ENCODE measurements around the gene SP4. TPM values are rescaled to one million over a fixed set of nuclear protein-coding genes. Genes with fewer than 3 reads are reported as not detected.

The SP4 gene
- total RNA-seq (42.4 and 42.8 TPM in 2 replicates), polyA plus RNA-seq (7.1 and 8.0 TPM in 2 replicates), polyA minus RNA-seq (28.6 and 41.2 TPM in 2 replicates)
- total RNA-seq (2013): 44.8 TPM

DNA sequence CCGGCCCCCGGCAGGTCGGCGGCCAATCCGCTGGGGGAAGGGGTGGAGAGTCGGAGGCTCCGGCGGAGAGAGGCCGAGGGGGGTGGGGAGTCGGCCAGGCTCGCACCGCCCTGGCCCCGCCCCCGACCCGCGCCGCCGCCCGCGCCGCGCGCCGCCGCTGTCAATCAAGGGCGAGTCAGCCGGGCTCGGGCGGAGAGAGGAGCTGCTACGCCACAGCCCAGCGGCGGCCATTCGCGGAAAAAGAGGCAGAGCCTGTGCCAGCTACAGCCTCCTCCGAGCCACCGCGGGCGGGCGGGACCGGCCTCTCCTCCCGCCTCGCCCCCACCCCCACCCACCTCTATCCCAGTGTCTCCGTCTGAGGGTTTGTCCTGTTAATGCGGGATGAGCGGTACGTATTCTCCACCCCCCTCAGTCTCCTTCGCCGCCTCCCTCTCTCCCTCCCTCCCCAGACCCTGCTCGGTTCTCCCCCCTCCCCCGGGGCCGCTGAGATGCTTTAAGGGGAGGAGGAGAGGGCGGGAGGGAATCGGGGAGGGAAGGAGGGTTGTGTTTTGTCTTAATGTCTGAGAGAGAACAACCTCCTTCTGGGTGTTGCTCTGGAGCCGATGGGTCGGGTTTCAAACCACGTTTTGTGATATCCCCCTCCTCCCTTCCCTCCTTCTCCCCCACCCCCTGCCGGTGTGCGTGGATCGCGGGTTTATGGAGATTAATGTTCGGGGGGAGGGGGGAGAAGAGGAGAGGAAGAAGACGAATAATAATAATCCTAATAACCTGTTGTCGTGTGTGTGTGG, at the start of gene SP4:
TSS of gene SP4 (plus strand) at position 213 of the 788 bp plus-strand sequence. CDS start at position 382, 169 bp downstream.
- peak within 1 kb of the TSS; percentile 99 for H3K27ac Mint-ChIP-seq
- Histone ChIP-seq H3K79me2 (ENCODE audit: control insufficient read depth, insufficient read depth, low read length) (peaks cover 47% of the 10 kb centered on the region), H3K9ac (ENCODE audit: low read length) (peak within 1 kb of the TSS; percentile 89), H3K27me3 (replicated peaks in 1 of 4; ENCODE audit: control extremely low read depth in 1 of 4, control insufficient read depth in 3 of 4, insufficient read depth in 4 of 4, low read length in 3 of 4) (no peaks in the 10 kb centered on the region), H3K4me1 (ENCODE audit: control insufficient read depth in 2 of 2, insufficient read depth in 2 of 2, low read length in 2 of 2) (peaks cover 44 to 47% of the 10 kb centered on the region in 2 donors), H3K4me3 (ENCODE audit: control extremely low read depth in 1 of 5, extremely low read depth in 1 of 5, insufficient read depth in 1 of 5, low read depth in 2 of 5, low read length in 4 of 5) (peak within 1 kb of the TSS; percentile 83 to 98 (median 92)), H4K20me1 (ENCODE audit: control insufficient read depth, insufficient read depth, low read length, poor library complexity, severe bottlenecking) (peaks cover 8% of the 10 kb centered on the region), H3K27ac (ENCODE audit: low read length in 2 of 2) (peak within 1 kb of the TSS; percentile 94 to 96), H3K9me3 (ENCODE audit: control extremely low read depth in 1 of 3, control insufficient read depth in 2 of 3, insufficient read depth in 1 of 3, low read length in 2 of 3) (no peaks in the 10 kb centered on the region), H3K4me2 (replicated peaks; ENCODE audit: low read depth, low read length, poor library complexity, severe bottlenecking) (peak within 1 kb of the TSS; percentile 93), H3K36me3 (replicated peaks in 1 of 2; ENCODE audit: control extremely low read depth in 1 of 2, control insufficient read depth in 1 of 2, extremely low read depth in 1 of 2, insufficient read depth in 2 of 2, low read length in 1 of 2) (peaks cover 0 to 11% of the 10 kb centered on the region in 2 experiments), H2AFZ (ENCODE audit: insufficient read depth, low read depth, low read length, poor library complexity, severe bottlenecking) (peak within 1 kb of the TSS; percentile 93)
- WGBS (ENCODE audit: insufficient coverage): under 1% methylated on average over 39 of the region's 63 CpGs
- CTCF ChIA-PET: interaction anchor here (1.0 to 2.4 kb wide), 5 partner anchors 75 to 174 kb away, joined by 3 to 17 read pairs (median 5); no protein-coding TSS in a partner anchor
- ATAC-seq (ENCODE audit: low read depth) (peak; percentile 68), DNase-seq (peak; percentile 97)
- peaks cover 57% of the 10 kb centered on the region for H3K4me1 Mint-ChIP-seq
- H3K4me3 Mint-ChIP-seq: peak within 1 kb of the TSS; percentile 99
- no peaks in the 10 kb centered on the region for H3K27me3 Mint-ChIP-seq
- no peak for TF ChIP-seq EZH2 (IDR thresholded peaks at IDR 0.05; ENCODE audit: borderline replicate concordance, insufficient read depth, low read depth, low read length, poor library complexity, severe bottlenecking)
- TF ChIP-seq, protein P1, sequence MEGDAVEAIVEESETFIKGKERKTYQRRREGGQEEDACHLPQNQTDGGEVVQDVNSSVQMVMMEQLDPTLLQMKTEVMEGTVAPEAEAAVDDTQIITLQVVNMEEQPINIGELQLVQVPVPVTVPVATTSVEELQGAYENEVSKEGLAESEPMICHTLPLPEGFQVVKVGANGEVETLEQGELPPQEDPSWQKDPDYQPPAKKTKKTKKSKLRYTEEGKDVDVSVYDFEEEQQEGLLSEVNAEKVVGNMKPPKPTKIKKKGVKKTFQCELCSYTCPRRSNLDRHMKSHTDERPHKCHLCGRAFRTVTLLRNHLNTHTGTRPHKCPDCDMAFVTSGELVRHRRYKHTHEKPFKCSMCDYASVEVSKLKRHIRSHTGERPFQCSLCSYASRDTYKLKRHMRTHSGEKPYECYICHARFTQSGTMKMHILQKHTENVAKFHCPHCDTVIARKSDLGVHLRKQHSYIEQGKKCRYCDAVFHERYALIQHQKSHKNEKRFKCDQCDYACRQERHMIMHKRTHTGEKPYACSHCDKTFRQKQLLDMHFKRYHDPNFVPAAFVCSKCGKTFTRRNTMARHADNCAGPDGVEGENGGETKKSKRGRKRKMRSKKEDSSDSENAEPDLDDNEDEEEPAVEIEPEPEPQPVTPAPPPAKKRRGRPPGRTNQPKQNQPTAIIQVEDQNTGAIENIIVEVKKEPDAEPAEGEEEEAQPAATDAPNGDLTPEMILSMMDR (IDR thresholded peaks at IDR 0.05): no peak
- intact Hi-C loops (cut with micrococcal nuclease): loop anchor here (1.0 to 5.0 kb wide), 9 partner anchors 75 to 1754 kb away; partner anchors contain the start of genes CDCA7L, MACC1, NUP42 and POLR1F
- H3K9me3 Mint-ChIP-seq (ENCODE audit: insufficient read depth): no peaks in the 10 kb centered on the region
- POLR2A ChIA-PET: interaction anchor here (0.5 to 2.3 kb wide), 6 partner anchors 72 to 1393 kb away, joined by 3 to 18 read pairs (median 6); no protein-coding TSS in a partner anchor

Measured in B cell (primary cell).